Measurements from ENCODE around the gene PLCG1.
"Not testable (repeated sequence)": the region's sequence is repeated elsewhere in the genome, so short reads cannot be mapped to it uniquely, and the experiment has no call there.

PLCG1 gene

GRCh38 chr20:41125530-41126457, 11.5 kb upstream of the PLCG1 start:
- DNase-seq: no peak

- no peak for DNase-seq
These were observed 10.6 kb upstream of the PLCG1 start for GRCh38 chr20:41126719-41127118.

- DNase-seq: not testable (repeated sequence)
These were observed 9.0 kb upstream of the PLCG1 start for GRCh38 chr20:41128317-41128716.

GRCh38 chr20:41131594-41132387, 5.6 kb upstream of the PLCG1 start:
- no peak for DNase-seq

- DNase-seq: not testable (repeated sequence)
These were observed 5.0 kb upstream of the PLCG1 start for GRCh38 chr20:41132388-41132775.

GRCh38 chr20:41133709-41134361, 3.5 kb upstream of the PLCG1 start:
- no peak for DNase-seq

- DNase-seq: no peak
These were observed 2.8 kb upstream of the PLCG1 start for GRCh38 chr20:41134362-41135186.

- DNase-seq: peak; percentile 45
These were observed 2.0 kb upstream of the PLCG1 start for GRCh38 chr20:41135187-41135887.

- DNase-seq: no peak
These were observed 1.3 kb upstream of the PLCG1 start for GRCh38 chr20:41135888-41136679.

GRCh38 chr20:41137614-41138474, 501 bp downstream of the PLCG1 start:
- DNase-seq: peak; percentile 37

GRCh38 chr20:41138475-41139226, 1.3 kb downstream of the PLCG1 start:
- DNase-seq: no peak

- no peak for DNase-seq
These were observed 2.1 kb downstream of the PLCG1 start for GRCh38 chr20:41139227-41140093.

- DNase-seq: no peak
These were observed 3.1 kb downstream of the PLCG1 start for GRCh38 chr20:41140226-41141133.

GRCh38 chr20:41141153-41141815, 3.9 kb downstream of the PLCG1 start:
- DNase-seq: no peak

- DNase-seq: no peak
These were observed 4.9 kb downstream of the PLCG1 start for GRCh38 chr20:41142245-41142644.

- DNase-seq: no peak
These were observed 5.6 kb downstream of the PLCG1 start for GRCh38 chr20:41142919-41143318.
